22Rv1 (cell line): ENCODE data around the gene IMPG1.

Experiments used
- H3K27ac ChIP-seq: fragments of 450-650 bp; 2 replicates; pipeline ENCODE4 v1.5.1; 2017
- ZFX ChIP-seq: fragments of 450-650 bp; IDR thresholded peaks from 2 replicates; pipeline ENCODE4 v1.6.1; 2017; ENCODE audit warnings: antibody characterized with exemption, borderline replicate concordance
- TF ChIP-seq, protein P1 (sequence below): fragments of 450-650 bp; IDR thresholded peaks from 2 replicates; pipeline ENCODE4 v1.5.1; 2017; ENCODE audit warnings: mild to moderate bottlenecking

Gene IMPG1

DNA sequence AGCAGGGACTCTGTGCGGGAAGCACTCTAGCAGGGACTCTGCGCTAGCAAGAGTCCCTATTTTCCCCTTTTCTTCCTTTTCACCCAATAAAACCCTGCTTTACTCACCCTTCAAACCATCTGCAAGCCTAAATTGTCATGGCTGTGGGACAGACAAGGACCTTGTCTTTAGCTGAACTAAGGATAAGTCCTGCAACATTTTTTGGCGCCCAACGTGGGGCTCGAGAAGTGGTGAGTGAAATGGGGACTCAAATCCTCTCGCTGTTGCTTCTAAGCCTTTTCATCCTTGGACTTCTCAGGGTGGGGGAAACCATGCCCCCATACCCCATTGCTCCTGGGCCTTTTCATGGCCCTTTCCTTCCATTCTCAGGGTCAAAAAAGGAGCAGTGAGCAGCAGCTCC is 46.4 kb downstream of the IMPG1 start:
- TF ChIP-seq, protein P1, sequence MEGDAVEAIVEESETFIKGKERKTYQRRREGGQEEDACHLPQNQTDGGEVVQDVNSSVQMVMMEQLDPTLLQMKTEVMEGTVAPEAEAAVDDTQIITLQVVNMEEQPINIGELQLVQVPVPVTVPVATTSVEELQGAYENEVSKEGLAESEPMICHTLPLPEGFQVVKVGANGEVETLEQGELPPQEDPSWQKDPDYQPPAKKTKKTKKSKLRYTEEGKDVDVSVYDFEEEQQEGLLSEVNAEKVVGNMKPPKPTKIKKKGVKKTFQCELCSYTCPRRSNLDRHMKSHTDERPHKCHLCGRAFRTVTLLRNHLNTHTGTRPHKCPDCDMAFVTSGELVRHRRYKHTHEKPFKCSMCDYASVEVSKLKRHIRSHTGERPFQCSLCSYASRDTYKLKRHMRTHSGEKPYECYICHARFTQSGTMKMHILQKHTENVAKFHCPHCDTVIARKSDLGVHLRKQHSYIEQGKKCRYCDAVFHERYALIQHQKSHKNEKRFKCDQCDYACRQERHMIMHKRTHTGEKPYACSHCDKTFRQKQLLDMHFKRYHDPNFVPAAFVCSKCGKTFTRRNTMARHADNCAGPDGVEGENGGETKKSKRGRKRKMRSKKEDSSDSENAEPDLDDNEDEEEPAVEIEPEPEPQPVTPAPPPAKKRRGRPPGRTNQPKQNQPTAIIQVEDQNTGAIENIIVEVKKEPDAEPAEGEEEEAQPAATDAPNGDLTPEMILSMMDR = no peak
- TF ChIP-seq ZFX = no peak
- no peak overlapping the region for H3K27ac ChIP-seq

DNA sequence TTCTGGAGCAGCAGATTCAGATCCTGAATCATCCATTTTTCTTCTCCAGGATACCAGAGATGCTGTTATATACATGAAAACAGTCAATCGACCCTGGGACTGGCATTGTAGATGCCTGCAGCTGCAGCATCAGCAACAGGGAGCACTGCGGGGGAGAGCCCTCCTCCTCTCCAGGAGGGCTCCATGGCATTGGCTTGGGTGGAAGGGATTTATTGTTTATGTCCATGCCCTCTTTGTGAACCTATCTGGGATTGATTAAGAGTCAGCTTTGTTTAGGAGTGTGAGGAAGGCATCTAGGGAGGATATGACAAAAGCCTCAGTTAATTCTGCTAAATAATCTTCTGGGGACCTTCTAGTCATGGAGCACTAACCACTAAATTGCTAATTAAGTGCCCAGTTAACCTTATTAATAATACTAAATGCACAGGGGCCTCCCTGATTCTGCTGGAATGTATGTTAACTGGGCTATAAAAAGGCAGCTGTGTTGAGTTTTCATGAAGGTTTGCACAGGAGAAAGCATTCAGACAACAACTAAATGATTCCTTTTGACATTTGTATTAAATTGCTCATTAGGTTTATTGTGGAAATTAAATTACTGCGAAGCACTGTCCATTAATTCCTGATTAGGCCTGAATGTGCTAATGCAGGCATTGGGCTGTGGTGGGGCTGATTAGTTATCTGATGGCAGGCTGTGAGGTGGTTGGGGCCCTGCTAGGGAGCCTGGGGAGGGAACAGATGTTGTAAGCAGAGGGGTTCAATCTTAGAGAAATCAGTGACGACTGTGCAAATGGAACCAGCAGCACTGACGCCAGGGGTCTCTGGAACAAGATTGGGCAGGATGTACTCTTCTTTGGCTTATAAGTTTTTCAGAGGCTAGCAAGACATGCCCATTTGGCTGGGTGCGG is 57.6 kb downstream of the IMPG1 start:
- no peak overlapping the region for H3K27ac ChIP-seq
- TF ChIP-seq ZFX = no peak
- TF ChIP-seq, protein P1 = no peak

DNA sequence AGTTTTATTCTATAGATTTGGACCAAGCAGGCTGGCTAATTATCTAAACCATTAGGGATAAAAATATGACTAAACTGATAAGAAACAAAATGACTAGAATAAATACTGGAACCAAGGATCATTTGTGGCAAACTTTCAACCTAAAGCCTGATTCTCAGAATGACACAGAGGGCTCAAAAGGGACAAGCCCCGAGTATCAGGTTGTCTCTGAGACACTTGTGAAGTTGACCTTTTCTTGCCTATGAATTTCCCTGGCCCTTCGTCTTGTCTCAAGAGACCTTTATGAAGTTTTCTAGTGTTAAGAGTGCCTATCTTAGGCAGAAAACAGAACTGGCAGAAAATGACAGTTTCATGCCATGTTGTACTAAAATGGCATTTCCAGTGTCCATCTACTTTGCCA is 68.3 kb downstream of the IMPG1 start:
- no peak overlapping the region for H3K27ac ChIP-seq
- TF ChIP-seq ZFX = no peak
- TF ChIP-seq, protein P1 = no peak

DNA sequence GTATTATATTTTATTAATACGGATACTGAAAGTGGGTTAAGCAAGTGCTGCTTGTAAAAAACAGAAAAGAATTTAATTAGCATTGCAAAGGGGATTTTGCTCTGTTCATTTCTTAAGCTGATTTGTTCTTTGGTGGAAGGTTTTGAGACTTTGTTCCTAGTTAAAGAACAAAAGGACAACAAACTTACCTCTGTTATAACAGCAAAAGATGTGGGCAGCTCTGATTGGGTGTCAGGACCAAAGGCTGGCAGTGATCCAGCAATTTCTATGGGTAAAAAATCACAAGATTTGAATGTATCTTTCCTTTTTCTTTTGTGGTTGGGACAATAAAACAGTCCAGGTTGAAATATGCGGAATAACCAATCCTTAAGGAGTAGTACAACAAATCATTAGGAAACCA is 68.8 kb downstream of the IMPG1 start:
- no peak overlapping the region for H3K27ac ChIP-seq
- TF ChIP-seq, protein P1 = no peak
- no peak for TF ChIP-seq ZFX

DNA sequence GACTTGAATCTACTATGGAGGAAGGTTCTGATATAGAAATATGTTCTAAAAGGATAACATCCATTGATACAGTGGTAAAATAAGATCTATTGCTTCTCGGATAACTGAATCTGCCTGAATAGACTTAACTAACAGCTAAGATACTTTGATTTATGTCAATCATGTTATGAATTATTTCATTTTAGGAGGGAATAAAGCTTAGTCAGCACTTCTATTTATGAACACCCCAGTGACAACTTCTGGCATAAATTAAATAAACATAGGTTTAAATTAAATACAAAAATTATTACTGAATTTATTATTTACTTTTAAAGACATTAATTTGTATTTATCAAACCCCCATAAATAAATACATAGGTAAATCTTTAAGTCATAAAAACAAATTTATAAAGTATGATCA is 69.3 kb downstream of the IMPG1 start:
- no peak overlapping the region for H3K27ac ChIP-seq
- TF ChIP-seq, protein P1 = no peak
- TF ChIP-seq ZFX = no peak

DNA sequence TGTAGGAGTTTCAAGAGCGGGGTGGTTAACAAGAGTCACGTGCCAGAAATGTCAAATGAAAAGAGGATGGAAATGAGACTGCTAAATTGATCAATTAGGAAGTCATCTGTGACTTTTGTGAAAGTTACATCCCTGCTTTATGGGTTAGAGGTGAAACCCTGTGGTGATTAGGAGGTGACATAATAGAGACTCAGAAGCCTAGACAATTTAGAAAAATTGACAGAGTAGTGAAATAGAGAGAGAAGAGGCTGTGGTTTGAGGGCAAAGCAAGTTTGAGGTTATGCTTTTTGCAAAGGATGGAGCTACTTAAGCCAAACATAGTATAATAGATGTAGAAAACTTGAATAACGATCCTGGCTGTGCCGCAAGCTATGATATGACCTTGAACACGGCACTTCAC is 71.8 kb downstream of the IMPG1 start:
- TF ChIP-seq, protein P1 = no peak
- no peak for TF ChIP-seq ZFX
- no peak overlapping the region for H3K27ac ChIP-seq

DNA sequence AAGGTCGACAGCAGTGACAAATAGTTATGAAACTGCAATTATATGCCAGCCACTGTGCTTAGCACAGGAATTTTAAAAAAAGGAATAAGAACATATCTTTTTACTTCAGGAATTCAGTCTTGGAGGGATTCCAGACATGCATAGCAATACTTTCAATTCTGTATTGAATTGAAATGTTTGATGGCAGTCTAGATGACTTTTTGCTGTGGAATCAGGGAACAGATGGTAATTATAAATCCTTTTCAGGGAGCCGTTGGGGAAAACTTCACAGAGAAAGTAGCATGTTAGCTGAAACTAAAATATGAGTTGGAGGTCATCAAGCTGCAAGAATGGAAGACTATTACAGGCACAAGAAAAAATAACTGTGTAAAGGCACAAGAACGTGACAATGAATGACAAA is 74.8 kb downstream of the IMPG1 start:
- no peak overlapping the region for H3K27ac ChIP-seq
- TF ChIP-seq ZFX = no peak
- TF ChIP-seq, protein P1 = no peak
